ENCODE results near the gene RNF5. TPM values are rescaled to one million over a fixed set of nuclear protein-coding genes. Genes with fewer than 3 reads are reported as not detected.

RNF5 gene
- total RNA-seq, 2 donors from 2014 or later = 63.5 to 68.4 TPM

GRCh38 chr6:32168350-32168749 is 9.9 kb upstream of the RNF5 start:
- Histone ChIP-seq H3K27me3 (replicated peaks; ENCODE audit: insufficient read depth) (no peaks in the 10 kb centered on the region), H3K36me3 (peaks cover 28% of the 10 kb centered on the region), H3K9me3 (no peaks in the 10 kb centered on the region), H3K27ac (no peak overlapping the region), H3K4me3 (no peak overlapping the region), H3K4me1 (ENCODE audit: control insufficient read depth in 1 of 2, low read depth in 2 of 2) (no peaks in the 10 kb centered on the region)
- ATAC-seq (ENCODE audit: insufficient number of reproducible peaks, low FRiP score, low read depth) = no peak
- DNase-seq (ENCODE audit: low spot score) = no peak
- no peak for TF ChIP-seq CTCF (IDR thresholded peaks at IDR 0.05)

GRCh38 chr6:32168807-32169591 is 9.2 kb upstream of the RNF5 start:
- Histone ChIP-seq H3K4me3 (no peak overlapping the region), H3K27me3 (replicated peaks; ENCODE audit: insufficient read depth) (no peaks in the 10 kb centered on the region), H3K4me1 (ENCODE audit: control insufficient read depth in 1 of 2, low read depth in 2 of 2) (no peaks in the 10 kb centered on the region), H3K27ac (no peak overlapping the region), H3K9me3 (no peaks in the 10 kb centered on the region), H3K36me3 (peaks cover 28% of the 10 kb centered on the region)
- no peak for ATAC-seq (ENCODE audit: insufficient number of reproducible peaks, low FRiP score, low read depth)
- no peak for TF ChIP-seq CTCF (IDR thresholded peaks at IDR 0.05)
- DNase-seq (ENCODE audit: low spot score) = no peak

GRCh38 chr6:32170294-32170693 is 7.9 kb upstream of the RNF5 start:
- no peak overlapping the region for H3K27ac ChIP-seq
- no peak for TF ChIP-seq CTCF (IDR thresholded peaks at IDR 0.05)
- no peaks in the 10 kb centered on the region for H3K27me3 ChIP-seq (replicated peaks; ENCODE audit: insufficient read depth)
- peaks cover 3 to 10% of the 10 kb centered on the region in 2 donors for H3K4me1 ChIP-seq (ENCODE audit: control insufficient read depth in 1 of 2, low read depth in 2 of 2)
- no peak overlapping the region for H3K4me3 ChIP-seq
- no peaks in the 10 kb centered on the region for H3K9me3 ChIP-seq
- ATAC-seq (ENCODE audit: insufficient number of reproducible peaks, low FRiP score, low read depth) = no peak
- peaks cover 28% of the 10 kb centered on the region for H3K36me3 ChIP-seq
- DNase-seq (ENCODE audit: low spot score) = no peak

GRCh38 chr6:32171234-32171633 is 7.0 kb upstream of the RNF5 start:
- DNase-seq (ENCODE audit: low spot score) = no peak
- peaks cover 24% of the 10 kb centered on the region for H3K36me3 ChIP-seq
- no peak for TF ChIP-seq CTCF (IDR thresholded peaks at IDR 0.05)
- no peak overlapping the region for H3K4me3 ChIP-seq
- H3K27ac ChIP-seq = no peak overlapping the region
- no peaks in the 10 kb centered on the region for H3K27me3 ChIP-seq (replicated peaks; ENCODE audit: insufficient read depth)
- peaks cover 4 to 14% of the 10 kb centered on the region in 2 donors for H3K4me1 ChIP-seq (ENCODE audit: control insufficient read depth in 1 of 2, low read depth in 2 of 2)
- H3K9me3 ChIP-seq = no peaks in the 10 kb centered on the region
- no peak for ATAC-seq (ENCODE audit: insufficient number of reproducible peaks, low FRiP score, low read depth)

GRCh38 chr6:32173051-32173727 is 5.0 kb upstream of the RNF5 start:
- no peak for TF ChIP-seq CTCF (IDR thresholded peaks at IDR 0.05)
- DNase-seq (ENCODE audit: low spot score) (no peak), ATAC-seq (ENCODE audit: insufficient number of reproducible peaks, low FRiP score, low read depth) (no peak)
- no peak overlapping the region for H3K27ac ChIP-seq
- H3K4me1 ChIP-seq (ENCODE audit: control insufficient read depth in 1 of 2, low read depth in 2 of 2) = peaks cover 8 to 21% of the 10 kb centered on the region in 2 donors
- no peaks in the 10 kb centered on the region for H3K9me3 ChIP-seq
- no peak overlapping the region for H3K4me3 ChIP-seq
- peaks cover 17% of the 10 kb centered on the region for H3K36me3 ChIP-seq
- no peaks in the 10 kb centered on the region for H3K27me3 ChIP-seq (replicated peaks; ENCODE audit: insufficient read depth)
